ENCODE data around the gene GMFB.
"Not testable (repeated sequence)": the region's sequence is repeated elsewhere in the genome, so short reads cannot be mapped to it uniquely, and the experiment has no call there.

The GMFB gene

GRCh38 chr14:54490445-54491175 is 1.8 kb upstream of the GMFB start:
- no peak for FAIRE-seq

- FAIRE-seq = no peak
Observed at GRCh38 chr14:54489731-54490444, 1.1 kb upstream of the GMFB start.

GRCh38 chr14:54489318-54489683 is 521 bp upstream of the GMFB start:
- no peak for FAIRE-seq

GRCh38 chr14:54488318-54488645 is 498 bp downstream of the GMFB start:
- FAIRE-seq = no peak

GRCh38 chr14:54487771-54488170 is 1.0 kb downstream of the GMFB start:
- no peak for FAIRE-seq

- no peak for FAIRE-seq
Observed at GRCh38 chr14:54486685-54487084, 2.1 kb downstream of the GMFB start.

GRCh38 chr14:54483846-54484245 is 4.9 kb downstream of the GMFB start:
- no peak for FAIRE-seq

- FAIRE-seq = no peak
Observed at GRCh38 chr14:54483073-54483745, 5.6 kb downstream of the GMFB start.

- no peak for FAIRE-seq
Observed at GRCh38 chr14:54481695-54482094, 7.1 kb downstream of the GMFB start.

- FAIRE-seq = peak; percentile 45
Observed at GRCh38 chr14:54480830-54481562, 7.8 kb downstream of the GMFB start.

GRCh38 chr14:54478636-54479215 is 10.1 kb downstream of the GMFB start:
- no peak for FAIRE-seq

GRCh38 chr14:54475911-54476310 is 12.9 kb downstream of the GMFB start:
- no peak for FAIRE-seq

GRCh38 chr14:54475187-54475899 is 13.4 kb downstream of the GMFB start:
- FAIRE-seq = peak; percentile 21

- FAIRE-seq = no peak
Observed at GRCh38 chr14:54474232-54474793, 14.5 kb downstream of the GMFB start.

GRCh38 chr14:54472315-54472714 is 16.5 kb downstream of the GMFB start:
- no peak for FAIRE-seq

GRCh38 chr14:54471641-54472040 is 17.1 kb downstream of the GMFB start:
- FAIRE-seq = no peak

- FAIRE-seq = no peak
Observed at GRCh38 chr14:54470701-54471100, 18.1 kb downstream of the GMFB start.

- no peak for FAIRE-seq
Observed at GRCh38 chr14:54467280-54467679, 21.5 kb downstream of the GMFB start.

GRCh38 chr14:54465654-54466053 is 23.1 kb downstream of the GMFB start:
- no peak for FAIRE-seq

GRCh38 chr14:54462048-54462447 is 26.7 kb downstream of the GMFB start:
- no peak for FAIRE-seq

- no peak for FAIRE-seq
Observed at GRCh38 chr14:54459106-54459505, 29.7 kb downstream of the GMFB start.

GRCh38 chr14:54458536-54458935 is 30.2 kb downstream of the GMFB start:
- not testable (repeated sequence) for FAIRE-seq
